KOPT-K1 (cell line): ENCODE measurements around the gene CD2AP.
"Not testable (repeated sequence)": the region's sequence is repeated elsewhere in the genome, so short reads cannot be mapped to it uniquely, and the experiment has no call there.

Source experiments
- H3K27ac ChIP-seq: fragments of 200-600 bp; sonication (generic); 2 replicates; pipeline ENCODE4 v1.5.1; 2016; ENCODE audit warnings: antibody characterized with exemption, mild to moderate bottlenecking, low read depth, low read length; ENCODE audit not compliant: poor library complexity, severe bottlenecking
- H3K36me3 ChIP-seq: fragments of 200-600 bp; sonication (generic); 2 replicates; pipeline ENCODE4 v1.5.1; 2017; ENCODE audit warnings: antibody characterized with exemption, mild to moderate bottlenecking, low read length, moderate library complexity; ENCODE audit not compliant: insufficient read depth
- H3K9me3 ChIP-seq: fragments of 200-600 bp; sonication (generic); 2 replicates; pipeline ENCODE4 v1.5.1; 2017; ENCODE audit warnings: antibody characterized with exemption, low read length, mild to moderate bottlenecking; ENCODE audit not compliant: insufficient read depth, poor library complexity, severe bottlenecking

Gene CD2AP

GRCh38 chr6:47477497-47478232 is at the start of gene CD2AP:
Gene CD2AP, plus strand, starts transcription at chr6:47477789. Its CDS starts 456 bp downstream, at chr6:47478245.
- Histone ChIP-seq H3K9me3 (no peaks in the 10 kb centered on the region), H3K27ac (peak within 1 kb of the TSS; percentile 87), H3K36me3 (no peaks in the 10 kb centered on the region)

GRCh38 chr6:47428288-47428687 is 49.3 kb upstream of the CD2AP start:
- H3K9me3 ChIP-seq = peaks cover 8% of the 10 kb centered on the region
- no peak overlapping the region for H3K27ac ChIP-seq
- H3K36me3 ChIP-seq = no peaks in the 10 kb centered on the region

GRCh38 chr6:47428746-47429664 is 48.6 kb upstream of the CD2AP start:
- Histone ChIP-seq H3K27ac (no peak overlapping the region), H3K9me3 (peaks cover 8% of the 10 kb centered on the region)

GRCh38 chr6:47434372-47435253 is 43.0 kb upstream of the CD2AP start:
- H3K27ac ChIP-seq = no peak overlapping the region
- peaks cover 6% of the 10 kb centered on the region for H3K9me3 ChIP-seq
- no peaks in the 10 kb centered on the region for H3K36me3 ChIP-seq

More at GRCh38 chr6:47428746-47429664, 48.6 kb upstream of the CD2AP start:
- H3K36me3 ChIP-seq = no peaks in the 10 kb centered on the region

GRCh38 chr6:47435254-47435612 is 42.4 kb upstream of the CD2AP start:
- peaks cover under 1% of the 10 kb centered on the region for H3K9me3 ChIP-seq
- H3K36me3 ChIP-seq = no peaks in the 10 kb centered on the region
- no peak overlapping the region for H3K27ac ChIP-seq

- no peaks in the 10 kb centered on the region for H3K9me3 ChIP-seq
- H3K36me3 ChIP-seq = no peaks in the 10 kb centered on the region
- no peak overlapping the region for H3K27ac ChIP-seq
These were observed 40.0 kb upstream of the CD2AP start for GRCh38 chr6:47437592-47437991.

- no peaks in the 10 kb centered on the region for H3K9me3 ChIP-seq
These were observed 38.9 kb upstream of the CD2AP start for GRCh38 chr6:47438481-47439347.

GRCh38 chr6:47439348-47439668 is 38.3 kb upstream of the CD2AP start:
- H3K9me3 ChIP-seq = no peaks in the 10 kb centered on the region
- no peaks in the 10 kb centered on the region for H3K36me3 ChIP-seq
- H3K27ac ChIP-seq = no peak overlapping the region

More at GRCh38 chr6:47438481-47439347, 38.9 kb upstream of the CD2AP start:
- no peak overlapping the region for H3K27ac ChIP-seq
- H3K36me3 ChIP-seq = no peaks in the 10 kb centered on the region

- H3K9me3 ChIP-seq = peaks cover 9% of the 10 kb centered on the region
- H3K27ac ChIP-seq = no peak overlapping the region
- H3K36me3 ChIP-seq = no peaks in the 10 kb centered on the region
These were observed 36.9 kb upstream of the CD2AP start for GRCh38 chr6:47440719-47441118.

- H3K27ac ChIP-seq, H3K36me3 ChIP-seq, H3K9me3 ChIP-seq: not testable (repeated sequence)
These were observed 32.6 kb upstream of the CD2AP start for GRCh38 chr6:47444964-47445363.

GRCh38 chr6:47446669-47447330 is 30.8 kb upstream of the CD2AP start:
- Histone ChIP-seq H3K27ac (no peak overlapping the region), H3K9me3 (peaks cover 9% of the 10 kb centered on the region), H3K36me3 (no peaks in the 10 kb centered on the region)

GRCh38 chr6:47447722-47448121 is 29.9 kb upstream of the CD2AP start:
- Histone ChIP-seq H3K36me3 (no peaks in the 10 kb centered on the region), H3K9me3 (peaks cover 9% of the 10 kb centered on the region), H3K27ac (no peak overlapping the region)

- no peaks in the 10 kb centered on the region for H3K36me3 ChIP-seq
- no peak overlapping the region for H3K27ac ChIP-seq
- H3K9me3 ChIP-seq = no peaks in the 10 kb centered on the region
These were observed 26.4 kb upstream of the CD2AP start for GRCh38 chr6:47451162-47451561.

GRCh38 chr6:47452899-47453298 is 24.7 kb upstream of the CD2AP start:
- no peaks in the 10 kb centered on the region for H3K36me3 ChIP-seq
- H3K27ac ChIP-seq = no peak overlapping the region
- H3K9me3 ChIP-seq = no peaks in the 10 kb centered on the region
